Keratinocyte (primary cell): Measurements from ENCODE around the gene LFNG. TPM values are rescaled to one million over a fixed set of nuclear protein-coding genes. Genes with fewer than 3 reads are reported as not detected.

Experiments used
- DNase-seq: peaks from one replicate; pipeline ENCODE4 v3.0.0-alpha.2; 2011; ENCODE audit warnings: low read depth, missing footprints, low spot score
- FAIRE-seq: peaks from 2 replicates; lab custom pipeline; 2011; peaks lifted over from hg19 to GRCh38; lab: Jason Lieb, UNC
- H2AFZ ChIP-seq: 2 replicates; pipeline ENCODE4 v1.6.0; 2012; ENCODE audit warnings: low read length, control low read depth, inconsistent platforms; ENCODE audit not compliant: control insufficient read depth
- H3K27ac ChIP-seq: 2 replicates; pipeline ENCODE4 v1.5.1; 2011; ENCODE audit warnings: low read length; ENCODE audit not compliant: control insufficient read depth, insufficient read depth
- H3K27me3 ChIP-seq: 3 replicates; pipeline ENCODE4 v1.6.0; 2011; ENCODE audit warnings: low read length; ENCODE audit not compliant: control insufficient read depth, insufficient read depth; ENCODE audit errors: extremely low read depth
- H3K36me3 ChIP-seq, 2 experiments: 2 replicates in 1 of 2; 3 replicates in 1 of 2; pipeline ENCODE4 v1.5.1; 2011; ENCODE audit warnings: low read length in 2 of 2, mild to moderate bottlenecking in 1 of 2; ENCODE audit not compliant: control insufficient read depth in 2 of 2, insufficient read depth in 2 of 2; ENCODE audit errors: extremely low read depth in 1 of 2
- H3K4me1 ChIP-seq: 3 replicates; pipeline ENCODE4 v1.5.1; 2011; ENCODE audit warnings: low read length; ENCODE audit not compliant: control insufficient read depth, insufficient read depth; ENCODE audit errors: extremely low read depth
- H3K4me2 ChIP-seq: 3 replicates; pipeline ENCODE4 v1.6.0; 2011; ENCODE audit warnings: low read depth, low read length; ENCODE audit not compliant: control insufficient read depth, insufficient read depth; ENCODE audit errors: extremely low read depth
- H3K4me3 ChIP-seq, 3 experiments: fragments of 200-600 bp in 1 of 3; sonication (generic) in 1 of 3; 2 replicates in 2 of 3; 3 replicates in 1 of 3; pipeline ENCODE4 v1.5.1; 2011 to 2016; ENCODE audit warnings: low read length in 3 of 3, mild to moderate bottlenecking in 3 of 3, control low read depth in 2 of 3, inconsistent platforms in 1 of 3, low read depth in 1 of 3, mixed read lengths in 1 of 3, mixed run types in 1 of 3, moderate library complexity in 1 of 3; ENCODE audit not compliant: control insufficient read depth in 2 of 3, insufficient read depth in 2 of 3; ENCODE audit errors: extremely low read depth in 1 of 3
- H3K79me2 ChIP-seq: 2 replicates; pipeline ENCODE4 v1.6.0; 2012; ENCODE audit warnings: low read length; ENCODE audit not compliant: control insufficient read depth, insufficient read depth
- H3K9ac ChIP-seq: 3 replicates; pipeline ENCODE4 v1.6.0; 2011; ENCODE audit warnings: low read length; ENCODE audit not compliant: control insufficient read depth, insufficient read depth; ENCODE audit errors: extremely low read depth
- H3K9me1 ChIP-seq: 3 replicates; pipeline ENCODE4 v1.6.0; 2011; ENCODE audit warnings: low read length; ENCODE audit not compliant: control insufficient read depth, insufficient read depth; ENCODE audit errors: extremely low read depth
- H3K9me3 ChIP-seq: 2 replicates; pipeline ENCODE4 v1.5.1; 2012; ENCODE audit warnings: low read depth, low read length; ENCODE audit not compliant: control insufficient read depth
- H4K20me1 ChIP-seq: 3 replicates; pipeline ENCODE4 v1.6.0; 2011; ENCODE audit warnings: low read length; ENCODE audit not compliant: control insufficient read depth, insufficient read depth; ENCODE audit errors: extremely low read depth
- EZH2 ChIP-seq: IDR thresholded peaks from one replicate; pipeline ENCODE4 v1.6.1; 2012; ENCODE audit warnings: inconsistent platforms, mild to moderate bottlenecking, low read length, moderate library complexity
- dilution Hi-C: fragments of 300-500 bp; cut with MboI; formaldehyde crosslinking; loops from one replicate; pipeline ENCODE4 v1.7.0; 2020; ENCODE audit warnings: low sequenced_read_pairs; ENCODE audit not compliant: extremely low pct_ligation_motif_present
- polyA plus RNA-seq, 5 experiments: library from polyadenylated mRNA; depleted of rRNA in 3 of 5; stranded (reverse) in 3 of 5; stranded (forward) in 1 of 5; unstranded in 1 of 5; fragments of >200 nt; gene quantifications; 1 replicate in 1 of 5; 2 replicates in 3 of 5; 3 replicates in 1 of 5; pipeline versions ENCODE4 v1.2.1 to v1.2.3, GENCODE V29; 2011 to 2012; ENCODE audit warnings: missing spikeins in 2 of 5, low read depth in 1 of 5, low replicate concordance in 1 of 5
- TF ChIP-seq, protein P1 (sequence below), 3 experiments: IDR thresholded peaks in 1 of 3; conservative IDR thresholded peaks in 1 of 3; optimal IDR thresholded peaks in 1 of 3; 2 replicates in 2 of 3; 3 replicates in 1 of 3; pipeline versions ENCODE3 to v1.5.1; 2011; ENCODE audit warnings: low read length in 3 of 3, mild to moderate bottlenecking in 3 of 3, moderate library complexity in 2 of 3, control low read depth in 1 of 3, inconsistent platforms in 1 of 3; ENCODE audit not compliant: insufficient read depth in 2 of 3; ENCODE audit errors: extremely low read depth in 1 of 3

The LFNG gene
- polyA plus RNA-seq, 1 donor (not counting 4 experiments of a cell fraction or from before 2014, with no cell fraction given) = 17.7 TPM

DNA sequence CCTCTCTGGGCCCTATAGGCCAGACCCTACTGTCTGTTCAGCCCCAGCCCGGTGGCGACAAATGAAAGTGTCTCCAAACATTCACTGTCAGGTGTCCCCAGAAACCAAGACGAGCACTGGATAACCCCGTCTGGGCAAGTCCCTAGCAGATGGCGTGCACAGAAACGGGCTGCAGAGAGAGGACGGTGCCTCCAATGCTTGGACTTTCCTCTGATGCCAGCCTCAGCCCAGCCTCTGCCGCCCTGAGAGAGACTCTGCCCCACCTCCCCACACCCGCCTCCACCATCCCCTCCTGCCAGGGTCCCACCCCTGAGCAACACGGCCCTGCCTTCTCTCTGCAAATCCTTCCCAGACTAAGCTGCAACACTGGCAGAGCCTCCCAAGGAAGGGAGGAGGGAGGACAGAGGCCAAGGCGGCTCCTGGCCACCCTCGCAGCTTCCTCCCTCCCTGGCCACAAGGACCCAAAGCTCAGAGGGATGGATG is 7.4 kb upstream of the LFNG start:
- no peaks in the 10 kb centered on the region for H3K36me3 ChIP-seq
- H3K27ac ChIP-seq = no peak overlapping the region
- no peaks in the 10 kb centered on the region for H3K79me2 ChIP-seq
- dilution Hi-C loops = no loop called here
- peaks cover 29% of the 10 kb centered on the region for H3K4me1 ChIP-seq
- FAIRE-seq (no peak), DNase-seq (no peak)
- no peak for TF ChIP-seq EZH2
- TF ChIP-seq, protein P1, sequence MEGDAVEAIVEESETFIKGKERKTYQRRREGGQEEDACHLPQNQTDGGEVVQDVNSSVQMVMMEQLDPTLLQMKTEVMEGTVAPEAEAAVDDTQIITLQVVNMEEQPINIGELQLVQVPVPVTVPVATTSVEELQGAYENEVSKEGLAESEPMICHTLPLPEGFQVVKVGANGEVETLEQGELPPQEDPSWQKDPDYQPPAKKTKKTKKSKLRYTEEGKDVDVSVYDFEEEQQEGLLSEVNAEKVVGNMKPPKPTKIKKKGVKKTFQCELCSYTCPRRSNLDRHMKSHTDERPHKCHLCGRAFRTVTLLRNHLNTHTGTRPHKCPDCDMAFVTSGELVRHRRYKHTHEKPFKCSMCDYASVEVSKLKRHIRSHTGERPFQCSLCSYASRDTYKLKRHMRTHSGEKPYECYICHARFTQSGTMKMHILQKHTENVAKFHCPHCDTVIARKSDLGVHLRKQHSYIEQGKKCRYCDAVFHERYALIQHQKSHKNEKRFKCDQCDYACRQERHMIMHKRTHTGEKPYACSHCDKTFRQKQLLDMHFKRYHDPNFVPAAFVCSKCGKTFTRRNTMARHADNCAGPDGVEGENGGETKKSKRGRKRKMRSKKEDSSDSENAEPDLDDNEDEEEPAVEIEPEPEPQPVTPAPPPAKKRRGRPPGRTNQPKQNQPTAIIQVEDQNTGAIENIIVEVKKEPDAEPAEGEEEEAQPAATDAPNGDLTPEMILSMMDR (optimal IDR thresholded peaks at IDR 0.05 in 1 of 3, IDR thresholded peaks at IDR 0.05 in 1 of 3, conservative IDR thresholded peaks at IDR 0.05 in 1 of 3; ENCODE audit: extremely low read depth in 1 of 3, insufficient read depth in 2 of 3, low read length in 3 of 3) = no peak
- no peaks in the 10 kb centered on the region for H4K20me1 ChIP-seq
- no peak overlapping the region for H3K9ac ChIP-seq
- no peaks in the 10 kb centered on the region for H3K9me1 ChIP-seq
- no peak overlapping the region for H3K4me3 ChIP-seq
- peaks cover 10% of the 10 kb centered on the region for H3K27me3 ChIP-seq
- no peak overlapping the region for H3K4me2 ChIP-seq
- no peak overlapping the region for H2AFZ ChIP-seq
- no peaks in the 10 kb centered on the region for H3K9me3 ChIP-seq

DNA sequence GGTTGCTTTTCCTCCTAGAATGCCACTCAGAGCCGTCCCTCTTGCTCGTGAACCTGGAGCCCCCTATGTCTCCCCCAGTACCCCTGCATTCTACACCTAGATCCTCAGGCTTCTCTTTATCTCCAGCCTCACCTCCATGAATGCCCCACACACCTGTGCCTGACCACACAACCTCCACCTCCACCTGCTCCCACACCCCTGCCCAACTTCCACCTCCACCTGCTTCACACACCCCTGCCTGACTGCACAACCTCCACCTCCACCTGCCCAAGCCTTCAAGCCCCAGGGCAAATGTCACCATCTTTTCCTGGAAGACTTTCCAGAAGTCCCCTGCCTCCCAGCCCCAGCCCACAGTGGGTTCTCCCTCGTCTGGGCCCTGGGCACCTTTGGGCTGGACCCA is 6.9 kb upstream of the LFNG start:
- Histone ChIP-seq H3K9me3 (no peaks in the 10 kb centered on the region), H3K36me3 (no peaks in the 10 kb centered on the region), H3K4me3 (no peak overlapping the region), H3K4me2 (no peak overlapping the region), H2AFZ (no peak overlapping the region), H3K9me1 (peaks cover 3% of the 10 kb centered on the region), H3K27me3 (peaks cover 10% of the 10 kb centered on the region), H4K20me1 (no peaks in the 10 kb centered on the region), H3K27ac (no peak overlapping the region), H3K79me2 (no peaks in the 10 kb centered on the region), H3K9ac (no peak overlapping the region), H3K4me1 (peaks cover 33% of the 10 kb centered on the region)
- DNase-seq (no peak), FAIRE-seq (no peak)
- TF ChIP-seq, protein P1 (optimal IDR thresholded peaks at IDR 0.05 in 1 of 3, IDR thresholded peaks at IDR 0.05 in 1 of 3, conservative IDR thresholded peaks at IDR 0.05 in 1 of 3; ENCODE audit: extremely low read depth in 1 of 3, insufficient read depth in 2 of 3, low read length in 3 of 3) = no peak
- TF ChIP-seq EZH2 = no peak
- dilution Hi-C loops = no loop called here
